SU-DHL-6 (cell line): ENCODE measurements around the gene ZNF112.
"Not testable (repeated sequence)": the region's sequence is repeated elsewhere in the genome, so short reads cannot be mapped to it uniquely, and the experiment has no call there.

Source experiments
- EZH2phosphoT487 ChIP-seq: fragments of 200-600 bp; sonication (generic), shearing (Covaris generic); conservative IDR thresholded peaks from 2 replicates; pipeline ENCODE4 v1.6.1; 2018; ENCODE audit warnings: mild to moderate bottlenecking, antibody characterized with exemption, low read length, moderate library complexity, mixed read lengths
- TF ChIP-seq, protein P1 (sequence below): fragments of 200-600 bp; sonication (generic); IDR thresholded peaks from one replicate; pipeline ENCODE4 v1.5.1; 2017; ENCODE audit warnings: antibody characterized with exemption, mild to moderate bottlenecking, low read length, moderate library complexity; ENCODE audit not compliant: insufficient read depth, poor library complexity, severe bottlenecking

- not testable (repeated sequence) for TF ChIP-seq EZH2phosphoT487
- TF ChIP-seq, protein P1, sequence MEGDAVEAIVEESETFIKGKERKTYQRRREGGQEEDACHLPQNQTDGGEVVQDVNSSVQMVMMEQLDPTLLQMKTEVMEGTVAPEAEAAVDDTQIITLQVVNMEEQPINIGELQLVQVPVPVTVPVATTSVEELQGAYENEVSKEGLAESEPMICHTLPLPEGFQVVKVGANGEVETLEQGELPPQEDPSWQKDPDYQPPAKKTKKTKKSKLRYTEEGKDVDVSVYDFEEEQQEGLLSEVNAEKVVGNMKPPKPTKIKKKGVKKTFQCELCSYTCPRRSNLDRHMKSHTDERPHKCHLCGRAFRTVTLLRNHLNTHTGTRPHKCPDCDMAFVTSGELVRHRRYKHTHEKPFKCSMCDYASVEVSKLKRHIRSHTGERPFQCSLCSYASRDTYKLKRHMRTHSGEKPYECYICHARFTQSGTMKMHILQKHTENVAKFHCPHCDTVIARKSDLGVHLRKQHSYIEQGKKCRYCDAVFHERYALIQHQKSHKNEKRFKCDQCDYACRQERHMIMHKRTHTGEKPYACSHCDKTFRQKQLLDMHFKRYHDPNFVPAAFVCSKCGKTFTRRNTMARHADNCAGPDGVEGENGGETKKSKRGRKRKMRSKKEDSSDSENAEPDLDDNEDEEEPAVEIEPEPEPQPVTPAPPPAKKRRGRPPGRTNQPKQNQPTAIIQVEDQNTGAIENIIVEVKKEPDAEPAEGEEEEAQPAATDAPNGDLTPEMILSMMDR: not testable (repeated sequence)
Observed at GRCh38 chr19:44334639-44335038, 21.8 kb downstream of the ZNF112 start.
